ENCODE measurements around the gene MINDY4.

Gene MINDY4

GRCh38 chr7:30887464-30887872 lies 116.3 kb downstream of the MINDY4 start:
- Histone ChIP-seq H3K4me1 (ENCODE audit: control insufficient read depth in 2 of 2, insufficient read depth in 2 of 2, low read length in 2 of 2) (no peaks in the 10 kb centered on the region), H3K27me3 (ENCODE audit: control insufficient read depth in 2 of 2, insufficient read depth in 2 of 2, low read length in 2 of 2) (no peaks in the 10 kb centered on the region), H3K9ac (ENCODE audit: low read depth in 1 of 2, low read length in 2 of 2) (no peak overlapping the region), H3K4me3 (ENCODE audit: low read length in 2 of 2) (no peak overlapping the region), H3K9me3 (ENCODE audit: control insufficient read depth in 2 of 2, low read length in 2 of 2) (no peaks in the 10 kb centered on the region), H3K27ac (ENCODE audit: low read depth in 2 of 2, low read length in 2 of 2) (no peak overlapping the region), H3K36me3 (ENCODE audit: control insufficient read depth in 2 of 2, insufficient read depth in 2 of 2, low read length in 2 of 2) (no peaks in the 10 kb centered on the region)

GRCh38 chr7:30888747-30889146 lies 117.5 kb downstream of the MINDY4 start:
- Histone ChIP-seq H3K9me3 (ENCODE audit: control insufficient read depth in 2 of 2, low read length in 2 of 2) (no peaks in the 10 kb centered on the region), H3K27ac (ENCODE audit: low read depth in 2 of 2, low read length in 2 of 2) (no peak overlapping the region), H3K36me3 (ENCODE audit: control insufficient read depth in 2 of 2, insufficient read depth in 2 of 2, low read length in 2 of 2) (no peaks in the 10 kb centered on the region), H3K27me3 (ENCODE audit: control insufficient read depth in 2 of 2, insufficient read depth in 2 of 2, low read length in 2 of 2) (no peaks in the 10 kb centered on the region), H3K9ac (ENCODE audit: low read depth in 1 of 2, low read length in 2 of 2) (no peak overlapping the region), H3K4me1 (ENCODE audit: control insufficient read depth in 2 of 2, insufficient read depth in 2 of 2, low read length in 2 of 2) (peaks cover 0 to 2% of the 10 kb centered on the region in 2 donors), H3K4me3 (ENCODE audit: low read length in 2 of 2) (no peak overlapping the region)

GRCh38 chr7:30890226-30890625 lies 119.0 kb downstream of the MINDY4 start:
- Histone ChIP-seq H3K9ac (ENCODE audit: low read depth in 1 of 2, low read length in 2 of 2) (no peak overlapping the region), H3K27me3 (ENCODE audit: control insufficient read depth in 2 of 2, insufficient read depth in 2 of 2, low read length in 2 of 2) (no peaks in the 10 kb centered on the region), H3K9me3 (ENCODE audit: control insufficient read depth in 2 of 2, low read length in 2 of 2) (no peaks in the 10 kb centered on the region), H3K36me3 (ENCODE audit: control insufficient read depth in 2 of 2, insufficient read depth in 2 of 2, low read length in 2 of 2) (no peaks in the 10 kb centered on the region), H3K4me3 (ENCODE audit: low read length in 2 of 2) (no peak overlapping the region), H3K4me1 (ENCODE audit: control insufficient read depth in 2 of 2, insufficient read depth in 2 of 2, low read length in 2 of 2) (peaks cover 0 to 5% of the 10 kb centered on the region in 2 donors), H3K27ac (ENCODE audit: low read depth in 2 of 2, low read length in 2 of 2) (no peak overlapping the region)

GRCh38 chr7:30893357-30893756 lies 122.1 kb downstream of the MINDY4 start:
- no peaks in the 10 kb centered on the region for H3K36me3 ChIP-seq (ENCODE audit: control insufficient read depth in 2 of 2, insufficient read depth in 2 of 2, low read length in 2 of 2)
- H3K9me3 ChIP-seq (ENCODE audit: control insufficient read depth in 2 of 2, low read length in 2 of 2): no peaks in the 10 kb centered on the region
- peaks cover 0 to 11% of the 10 kb centered on the region in 2 donors for H3K4me1 ChIP-seq (ENCODE audit: control insufficient read depth in 2 of 2, insufficient read depth in 2 of 2, low read length in 2 of 2)
- H3K9ac ChIP-seq (ENCODE audit: low read depth in 1 of 2, low read length in 2 of 2): no peak overlapping the region
- no peak overlapping the region for H3K27ac ChIP-seq (ENCODE audit: low read depth in 2 of 2, low read length in 2 of 2)
- H3K27me3 ChIP-seq (ENCODE audit: control insufficient read depth in 2 of 2, insufficient read depth in 2 of 2, low read length in 2 of 2): no peaks in the 10 kb centered on the region
- no peak overlapping the region for H3K4me3 ChIP-seq (ENCODE audit: low read length in 2 of 2)

- Histone ChIP-seq H3K9me3 (ENCODE audit: control insufficient read depth in 2 of 2, low read length in 2 of 2) (no peaks in the 10 kb centered on the region), H3K9ac (ENCODE audit: low read depth in 1 of 2, low read length in 2 of 2) (no peak overlapping the region), H3K27me3 (ENCODE audit: control insufficient read depth in 2 of 2, insufficient read depth in 2 of 2, low read length in 2 of 2) (no peaks in the 10 kb centered on the region), H3K36me3 (ENCODE audit: control insufficient read depth in 2 of 2, insufficient read depth in 2 of 2, low read length in 2 of 2) (no peaks in the 10 kb centered on the region), H3K4me1 (ENCODE audit: control insufficient read depth in 2 of 2, insufficient read depth in 2 of 2, low read length in 2 of 2) (peaks cover 0 to 11% of the 10 kb centered on the region in 2 donors), H3K27ac (ENCODE audit: low read depth in 2 of 2, low read length in 2 of 2) (no peak overlapping the region), H3K4me3 (ENCODE audit: low read length in 2 of 2) (no peak overlapping the region)
Measured at GRCh38 chr7:30894009-30894408, 122.8 kb downstream of the MINDY4 start.

GRCh38 chr7:30894866-30895605 lies 123.8 kb downstream of the MINDY4 start:
- Histone ChIP-seq H3K9ac (ENCODE audit: low read depth in 1 of 2, low read length in 2 of 2) (no peak overlapping the region), H3K4me1 (ENCODE audit: control insufficient read depth in 2 of 2, insufficient read depth in 2 of 2, low read length in 2 of 2) (peaks cover 0 to 11% of the 10 kb centered on the region in 2 donors), H3K27ac (ENCODE audit: low read depth in 2 of 2, low read length in 2 of 2) (no peak overlapping the region)

GRCh38 chr7:30896036-30896435 lies 124.8 kb downstream of the MINDY4 start:
- peaks cover 0 to 11% of the 10 kb centered on the region in 2 donors for H3K4me1 ChIP-seq (ENCODE audit: control insufficient read depth in 2 of 2, insufficient read depth in 2 of 2, low read length in 2 of 2)
- no peaks in the 10 kb centered on the region for H3K36me3 ChIP-seq (ENCODE audit: control insufficient read depth in 2 of 2, insufficient read depth in 2 of 2, low read length in 2 of 2)
- no peak overlapping the region for H3K4me3 ChIP-seq (ENCODE audit: low read length in 2 of 2)
- no peak overlapping the region for H3K9ac ChIP-seq (ENCODE audit: low read depth in 1 of 2, low read length in 2 of 2)
- H3K9me3 ChIP-seq (ENCODE audit: control insufficient read depth in 2 of 2, low read length in 2 of 2): no peaks in the 10 kb centered on the region
- H3K27ac ChIP-seq (ENCODE audit: low read depth in 2 of 2, low read length in 2 of 2): no peak overlapping the region
- no peaks in the 10 kb centered on the region for H3K27me3 ChIP-seq (ENCODE audit: control insufficient read depth in 2 of 2, insufficient read depth in 2 of 2, low read length in 2 of 2)

More at GRCh38 chr7:30894866-30895605, 123.8 kb downstream of the MINDY4 start:
- H3K36me3 ChIP-seq (ENCODE audit: control insufficient read depth in 2 of 2, insufficient read depth in 2 of 2, low read length in 2 of 2): no peaks in the 10 kb centered on the region
- H3K9me3 ChIP-seq (ENCODE audit: control insufficient read depth in 2 of 2, low read length in 2 of 2): no peaks in the 10 kb centered on the region
- no peaks in the 10 kb centered on the region for H3K27me3 ChIP-seq (ENCODE audit: control insufficient read depth in 2 of 2, insufficient read depth in 2 of 2, low read length in 2 of 2)
- H3K4me3 ChIP-seq (ENCODE audit: low read length in 2 of 2): no peak overlapping the region

GRCh38 chr7:30896783-30897637 lies 125.8 kb downstream of the MINDY4 start:
- H3K4me3 ChIP-seq (ENCODE audit: low read length in 2 of 2): no peak overlapping the region
- no peak overlapping the region for H3K27ac ChIP-seq (ENCODE audit: low read depth in 2 of 2, low read length in 2 of 2)
- H3K9ac ChIP-seq (ENCODE audit: low read depth in 1 of 2, low read length in 2 of 2): no peak overlapping the region
- peaks cover 0 to 11% of the 10 kb centered on the region in 2 donors for H3K4me1 ChIP-seq (ENCODE audit: control insufficient read depth in 2 of 2, insufficient read depth in 2 of 2, low read length in 2 of 2)
- no peaks in the 10 kb centered on the region for H3K27me3 ChIP-seq (ENCODE audit: control insufficient read depth in 2 of 2, insufficient read depth in 2 of 2, low read length in 2 of 2)
- H3K36me3 ChIP-seq (ENCODE audit: control insufficient read depth in 2 of 2, insufficient read depth in 2 of 2, low read length in 2 of 2): no peaks in the 10 kb centered on the region
- H3K9me3 ChIP-seq (ENCODE audit: control insufficient read depth in 2 of 2, low read length in 2 of 2): no peaks in the 10 kb centered on the region

- H3K36me3 ChIP-seq (ENCODE audit: control insufficient read depth in 2 of 2, insufficient read depth in 2 of 2, low read length in 2 of 2): no peaks in the 10 kb centered on the region
- no peak overlapping the region for H3K4me3 ChIP-seq (ENCODE audit: low read length in 2 of 2)
- H3K9me3 ChIP-seq (ENCODE audit: control insufficient read depth in 2 of 2, low read length in 2 of 2): no peaks in the 10 kb centered on the region
- no peak overlapping the region for H3K27ac ChIP-seq (ENCODE audit: low read depth in 2 of 2, low read length in 2 of 2)
- peaks cover 0 to 11% of the 10 kb centered on the region in 2 donors for H3K4me1 ChIP-seq (ENCODE audit: control insufficient read depth in 2 of 2, insufficient read depth in 2 of 2, low read length in 2 of 2)
- H3K27me3 ChIP-seq (ENCODE audit: control insufficient read depth in 2 of 2, insufficient read depth in 2 of 2, low read length in 2 of 2): no peaks in the 10 kb centered on the region
- no peak overlapping the region for H3K9ac ChIP-seq (ENCODE audit: low read depth in 1 of 2, low read length in 2 of 2)
Measured at GRCh38 chr7:30897770-30898169, 126.6 kb downstream of the MINDY4 start.

- Histone ChIP-seq H3K4me1 (ENCODE audit: control insufficient read depth in 2 of 2, insufficient read depth in 2 of 2, low read length in 2 of 2) (peaks cover 0 to 11% of the 10 kb centered on the region in 2 donors), H3K27me3 (ENCODE audit: control insufficient read depth in 2 of 2, insufficient read depth in 2 of 2, low read length in 2 of 2) (no peaks in the 10 kb centered on the region), H3K4me3 (ENCODE audit: low read length in 2 of 2) (no peak overlapping the region), H3K9ac (ENCODE audit: low read depth in 1 of 2, low read length in 2 of 2) (no peak overlapping the region), H3K27ac (ENCODE audit: low read depth in 2 of 2, low read length in 2 of 2) (no peak overlapping the region), H3K9me3 (ENCODE audit: control insufficient read depth in 2 of 2, low read length in 2 of 2) (no peaks in the 10 kb centered on the region), H3K36me3 (ENCODE audit: control insufficient read depth in 2 of 2, insufficient read depth in 2 of 2, low read length in 2 of 2) (no peaks in the 10 kb centered on the region)
Measured at GRCh38 chr7:30898411-30898810, 127.2 kb downstream of the MINDY4 start.

All from mucosa of rectum (tissue), 2 donors.